Measurements from ENCODE around the gene KY. TPM values are rescaled to one million over a fixed set of nuclear protein-coding genes. Genes with fewer than 3 reads are reported as not detected.

Gene KY
- total RNA-seq, 1 experiment from 2014 or later, result not detected

DNA sequence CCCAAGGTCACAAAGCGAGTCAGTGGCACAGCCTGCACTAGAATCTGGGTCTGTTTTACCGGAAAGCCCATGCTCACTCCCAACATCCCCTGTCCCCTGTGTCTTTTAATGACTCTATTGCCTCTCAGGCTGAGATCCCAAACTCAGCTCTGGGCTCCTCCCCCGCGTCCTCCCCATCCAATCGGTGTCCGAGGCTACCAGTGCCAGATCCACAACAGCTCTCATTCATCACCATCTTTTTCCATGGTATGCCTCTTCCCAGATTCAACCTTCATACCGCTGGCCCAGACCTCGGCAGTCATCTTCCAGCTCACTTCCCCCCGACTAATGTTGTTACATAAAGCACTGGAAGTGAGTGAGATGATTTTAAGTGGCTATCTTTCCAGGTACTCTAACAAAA is 16.1 kb upstream of the KY start:
- intact Hi-C loops (cut with micrococcal nuclease; ENCODE audit: unreplicated experiment), result no loop called here
- CTCF ChIA-PET, result no interaction called here

DNA sequence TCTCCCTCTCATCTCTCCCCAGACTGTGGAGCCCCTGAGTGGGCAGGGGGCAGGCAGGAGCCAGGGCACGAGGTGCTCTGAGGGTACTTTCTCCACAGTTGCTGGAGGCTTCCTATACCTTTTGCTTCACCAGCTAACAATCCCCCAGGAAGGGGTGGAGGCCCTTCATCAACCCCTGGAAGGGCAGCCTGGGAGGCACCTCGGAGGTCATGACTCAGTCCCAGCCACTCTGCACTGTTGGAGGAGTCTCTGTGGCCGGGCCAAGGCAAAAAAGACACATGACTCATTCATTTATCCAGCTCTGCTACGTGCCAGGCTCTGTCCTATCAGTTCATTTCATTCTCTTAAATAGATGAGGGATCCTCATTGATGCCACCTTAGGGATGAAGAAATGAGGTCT is 15.6 kb upstream of the KY start:
- DNase-seq (ENCODE audit: low read depth, low spot score), result no peak
- no peaks in the 10 kb centered on the region for H3K36me3 ChIP-seq (ENCODE audit: control insufficient read depth, insufficient read depth, low read length)
- ChIA-PET POLR2A (no interaction called here), CTCF (interaction anchor here (0.6 kb wide), 1 partner anchor 990 kb away, joined by 3 read pairs; no protein-coding TSS in a partner anchor)
- H3K27me3 ChIP-seq (ENCODE audit: control insufficient read depth, insufficient read depth, low read length), result peaks cover 7% of the 10 kb centered on the region; the same call in 1 of the 2 replicates
- H3K4me1 ChIP-seq (ENCODE audit: control insufficient read depth, insufficient read depth, low read length), result no peaks in the 10 kb centered on the region
- no TSS peak for BruUV-seq (replicated peaks)
- intact Hi-C loops (cut with micrococcal nuclease; ENCODE audit: unreplicated experiment) (no loop called here), in situ Hi-C loops (cut with HindIII; ENCODE audit: low pct_unique_long_range_greater_than_20kb, low sequenced_read_pairs) (no loop called here)
- ATAC-seq, result 0 out of 2 replicates have a peak, but pooled peaks have one; percentile 41
- no peaks in the 10 kb centered on the region for H3K9me3 ChIP-seq (ENCODE audit: control insufficient read depth, insufficient read depth, low read depth, low read length)
- no peak overlapping the region for H3K4me3 ChIP-seq (ENCODE audit: low read depth in 2 of 2, low read length in 2 of 2)
- no peak for TF ChIP-seq TCF7L2 (IDR thresholded peaks at IDR 0.05; ENCODE audit: low read depth, low read length)
- no peak for TF ChIP-seq SIN3A (IDR thresholded peaks at IDR 0.05; ENCODE audit: borderline replicate concordance, insufficient read depth, low read depth, low read length)
- TF ChIP-seq POLR2AphosphoS5 (IDR thresholded peaks at IDR 0.05; ENCODE audit: low read depth, low read length), result no peak
- TF ChIP-seq, protein P1, sequence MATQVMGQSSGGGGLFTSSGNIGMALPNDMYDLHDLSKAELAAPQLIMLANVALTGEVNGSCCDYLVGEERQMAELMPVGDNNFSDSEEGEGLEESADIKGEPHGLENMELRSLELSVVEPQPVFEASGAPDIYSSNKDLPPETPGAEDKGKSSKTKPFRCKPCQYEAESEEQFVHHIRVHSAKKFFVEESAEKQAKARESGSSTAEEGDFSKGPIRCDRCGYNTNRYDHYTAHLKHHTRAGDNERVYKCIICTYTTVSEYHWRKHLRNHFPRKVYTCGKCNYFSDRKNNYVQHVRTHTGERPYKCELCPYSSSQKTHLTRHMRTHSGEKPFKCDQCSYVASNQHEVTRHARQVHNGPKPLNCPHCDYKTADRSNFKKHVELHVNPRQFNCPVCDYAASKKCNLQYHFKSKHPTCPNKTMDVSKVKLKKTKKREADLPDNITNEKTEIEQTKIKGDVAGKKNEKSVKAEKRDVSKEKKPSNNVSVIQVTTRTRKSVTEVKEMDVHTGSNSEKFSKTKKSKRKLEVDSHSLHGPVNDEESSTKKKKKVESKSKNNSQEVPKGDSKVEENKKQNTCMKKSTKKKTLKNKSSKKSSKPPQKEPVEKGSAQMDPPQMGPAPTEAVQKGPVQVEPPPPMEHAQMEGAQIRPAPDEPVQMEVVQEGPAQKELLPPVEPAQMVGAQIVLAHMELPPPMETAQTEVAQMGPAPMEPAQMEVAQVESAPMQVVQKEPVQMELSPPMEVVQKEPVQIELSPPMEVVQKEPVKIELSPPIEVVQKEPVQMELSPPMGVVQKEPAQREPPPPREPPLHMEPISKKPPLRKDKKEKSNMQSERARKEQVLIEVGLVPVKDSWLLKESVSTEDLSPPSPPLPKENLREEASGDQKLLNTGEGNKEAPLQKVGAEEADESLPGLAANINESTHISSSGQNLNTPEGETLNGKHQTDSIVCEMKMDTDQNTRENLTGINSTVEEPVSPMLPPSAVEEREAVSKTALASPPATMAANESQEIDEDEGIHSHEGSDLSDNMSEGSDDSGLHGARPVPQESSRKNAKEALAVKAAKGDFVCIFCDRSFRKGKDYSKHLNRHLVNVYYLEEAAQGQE (IDR thresholded peaks at IDR 0.05; ENCODE audit: insufficient read depth in 1 of 2, low read depth in 2 of 2, low read length in 1 of 2), result no peak
- TF ChIP-seq, protein P2, sequence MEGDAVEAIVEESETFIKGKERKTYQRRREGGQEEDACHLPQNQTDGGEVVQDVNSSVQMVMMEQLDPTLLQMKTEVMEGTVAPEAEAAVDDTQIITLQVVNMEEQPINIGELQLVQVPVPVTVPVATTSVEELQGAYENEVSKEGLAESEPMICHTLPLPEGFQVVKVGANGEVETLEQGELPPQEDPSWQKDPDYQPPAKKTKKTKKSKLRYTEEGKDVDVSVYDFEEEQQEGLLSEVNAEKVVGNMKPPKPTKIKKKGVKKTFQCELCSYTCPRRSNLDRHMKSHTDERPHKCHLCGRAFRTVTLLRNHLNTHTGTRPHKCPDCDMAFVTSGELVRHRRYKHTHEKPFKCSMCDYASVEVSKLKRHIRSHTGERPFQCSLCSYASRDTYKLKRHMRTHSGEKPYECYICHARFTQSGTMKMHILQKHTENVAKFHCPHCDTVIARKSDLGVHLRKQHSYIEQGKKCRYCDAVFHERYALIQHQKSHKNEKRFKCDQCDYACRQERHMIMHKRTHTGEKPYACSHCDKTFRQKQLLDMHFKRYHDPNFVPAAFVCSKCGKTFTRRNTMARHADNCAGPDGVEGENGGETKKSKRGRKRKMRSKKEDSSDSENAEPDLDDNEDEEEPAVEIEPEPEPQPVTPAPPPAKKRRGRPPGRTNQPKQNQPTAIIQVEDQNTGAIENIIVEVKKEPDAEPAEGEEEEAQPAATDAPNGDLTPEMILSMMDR (IDR thresholded peaks at IDR 0.05), result no peak
- no peak overlapping the region for H3K27ac ChIP-seq (ENCODE audit: low read length)

More for the DNA sequence above, 16.1 kb upstream of the KY start:
- ATAC-seq (no peak), DNase-seq (ENCODE audit: low read depth, low spot score) (no peak)
- Histone ChIP-seq H3K27me3 (ENCODE audit: control insufficient read depth, insufficient read depth, low read length) (peaks cover 7% of the 10 kb centered on the region; the same call in 1 of the 2 replicates), H3K27ac (ENCODE audit: low read length) (no peak overlapping the region), H3K36me3 (ENCODE audit: control insufficient read depth, insufficient read depth, low read length) (no peaks in the 10 kb centered on the region), H3K4me3 (ENCODE audit: low read depth in 2 of 2, low read length in 2 of 2) (no peak overlapping the region), H3K9me3 (ENCODE audit: control insufficient read depth, insufficient read depth, low read depth, low read length) (no peaks in the 10 kb centered on the region), H3K4me1 (ENCODE audit: control insufficient read depth, insufficient read depth, low read length) (no peaks in the 10 kb centered on the region)
- in situ Hi-C loops (cut with HindIII; ENCODE audit: low pct_unique_long_range_greater_than_20kb, low sequenced_read_pairs), result no loop called here
- no TSS peak for BruUV-seq (replicated peaks)
- TF ChIP-seq SIN3A (IDR thresholded peaks at IDR 0.05; ENCODE audit: borderline replicate concordance, insufficient read depth, low read depth, low read length) (no peak), POLR2AphosphoS5 (IDR thresholded peaks at IDR 0.05; ENCODE audit: low read depth, low read length) (no peak), TCF7L2 (IDR thresholded peaks at IDR 0.05; ENCODE audit: low read depth, low read length) (no peak)
- TF ChIP-seq, protein P2 (IDR thresholded peaks at IDR 0.05), result no peak
- TF ChIP-seq, protein P1 (IDR thresholded peaks at IDR 0.05; ENCODE audit: insufficient read depth in 1 of 2, low read depth in 2 of 2, low read length in 1 of 2), result no peak
- POLR2A ChIA-PET, result no interaction called here

All from Panc1 (cell line).